Ascending aorta (tissue), 2 donors: ENCODE data around the gene GRIK2. TPM values are rescaled to one million over a fixed set of nuclear protein-coding genes. Genes with fewer than 3 reads are reported as not detected.

Experiments
- DNase-seq, 2 donors: peaks; one replicate each; pipeline ENCODE4 v3.0.0-alpha.2; 2019; ENCODE audit warnings: low spot score in 2 of 2
- H3K27ac ChIP-seq, 2 donors: fragments of 200-600 bp; sonication (generic); one replicate each; pipeline ENCODE4 v1.5.1; 2016 to 2017; ENCODE audit warnings: mild to moderate bottlenecking in 1 of 2
- H3K27me3 ChIP-seq: fragments of 200-600 bp; sonication (generic); one replicate; pipeline ENCODE4 v1.5.1; 2017
- H3K36me3 ChIP-seq, 2 donors: fragments of 200-600 bp; sonication (generic); one replicate each; pipeline ENCODE4 v1.5.1; 2016
- H3K4me1 ChIP-seq, 2 donors: fragments of 200-600 bp; sonication (generic); one replicate each; pipeline ENCODE4 v1.5.1; 2016 to 2017; ENCODE audit warnings: mild to moderate bottlenecking in 1 of 2
- H3K4me3 ChIP-seq, 2 donors: fragments of 200-600 bp; sonication (generic); one replicate each; pipeline ENCODE4 v1.5.1; 2016 to 2017; ENCODE audit warnings: mild to moderate bottlenecking in 1 of 2
- H3K9me3 ChIP-seq, 2 donors: fragments of 200-600 bp; sonication (generic); one replicate each; pipeline ENCODE4 v1.5.1; 2016
- intact Hi-C: fragments of 100-400 bp; cut with DNase I; formaldehyde crosslinking; loops from one replicate; pipeline ENCODE4 v1.15.1; 2023
- total RNA-seq: library from RNA; depleted of rRNA; stranded (reverse); fragments of >200 nt; gene quantifications from one replicate; pipeline ENCODE4 v1.1.0, GENCODE V29; 2016
- TF ChIP-seq, protein P1 (sequence below), 3 experiments: fragments of 200-600 bp in 2 of 3; fragments of 450-650 bp in 1 of 3; sonication (generic) in 2 of 3; IDR thresholded peaks; one replicate each; pipeline ENCODE4 v1.5.1; 2016 to 2019; ENCODE audit warnings: antibody characterized with exemption in 3 of 3, mild to moderate bottlenecking in 1 of 3, moderate library complexity in 1 of 3

The GRIK2 gene
- total RNA-seq, 1 donor from 2014 or later = not detected

DNA sequence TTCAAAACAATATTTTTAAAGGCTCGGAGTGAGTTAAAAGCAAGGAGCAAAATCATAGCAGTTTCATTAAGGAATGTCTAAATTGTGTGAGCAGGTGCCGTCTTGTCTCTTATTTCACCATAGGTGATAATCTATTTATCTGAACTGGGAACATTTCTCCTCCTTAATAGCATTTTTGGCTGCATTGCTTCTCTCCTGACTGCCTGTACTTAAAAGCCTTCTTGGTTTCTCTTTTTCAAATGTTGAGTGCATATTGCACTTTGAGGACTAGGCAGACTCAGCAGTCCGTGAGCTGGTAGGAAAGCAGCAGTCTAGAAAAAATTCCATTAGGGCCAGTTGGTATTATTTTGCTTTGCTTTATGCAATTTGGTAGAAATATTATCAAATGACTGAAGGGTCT is 645.9 kb downstream of the GRIK2 start:
- Histone ChIP-seq H3K27ac (no peak overlapping the region), H3K4me3 (no peak overlapping the region), H3K4me1 (no peaks in the 10 kb centered on the region), H3K36me3 (no peaks in the 10 kb centered on the region), H3K27me3 (no peaks in the 10 kb centered on the region), H3K9me3 (no peaks in the 10 kb centered on the region)
- TF ChIP-seq, protein P1, sequence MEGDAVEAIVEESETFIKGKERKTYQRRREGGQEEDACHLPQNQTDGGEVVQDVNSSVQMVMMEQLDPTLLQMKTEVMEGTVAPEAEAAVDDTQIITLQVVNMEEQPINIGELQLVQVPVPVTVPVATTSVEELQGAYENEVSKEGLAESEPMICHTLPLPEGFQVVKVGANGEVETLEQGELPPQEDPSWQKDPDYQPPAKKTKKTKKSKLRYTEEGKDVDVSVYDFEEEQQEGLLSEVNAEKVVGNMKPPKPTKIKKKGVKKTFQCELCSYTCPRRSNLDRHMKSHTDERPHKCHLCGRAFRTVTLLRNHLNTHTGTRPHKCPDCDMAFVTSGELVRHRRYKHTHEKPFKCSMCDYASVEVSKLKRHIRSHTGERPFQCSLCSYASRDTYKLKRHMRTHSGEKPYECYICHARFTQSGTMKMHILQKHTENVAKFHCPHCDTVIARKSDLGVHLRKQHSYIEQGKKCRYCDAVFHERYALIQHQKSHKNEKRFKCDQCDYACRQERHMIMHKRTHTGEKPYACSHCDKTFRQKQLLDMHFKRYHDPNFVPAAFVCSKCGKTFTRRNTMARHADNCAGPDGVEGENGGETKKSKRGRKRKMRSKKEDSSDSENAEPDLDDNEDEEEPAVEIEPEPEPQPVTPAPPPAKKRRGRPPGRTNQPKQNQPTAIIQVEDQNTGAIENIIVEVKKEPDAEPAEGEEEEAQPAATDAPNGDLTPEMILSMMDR (IDR thresholded peaks at IDR 0.05) = no peak
- DNase-seq = no peak
- intact Hi-C loops = no loop called here

DNA sequence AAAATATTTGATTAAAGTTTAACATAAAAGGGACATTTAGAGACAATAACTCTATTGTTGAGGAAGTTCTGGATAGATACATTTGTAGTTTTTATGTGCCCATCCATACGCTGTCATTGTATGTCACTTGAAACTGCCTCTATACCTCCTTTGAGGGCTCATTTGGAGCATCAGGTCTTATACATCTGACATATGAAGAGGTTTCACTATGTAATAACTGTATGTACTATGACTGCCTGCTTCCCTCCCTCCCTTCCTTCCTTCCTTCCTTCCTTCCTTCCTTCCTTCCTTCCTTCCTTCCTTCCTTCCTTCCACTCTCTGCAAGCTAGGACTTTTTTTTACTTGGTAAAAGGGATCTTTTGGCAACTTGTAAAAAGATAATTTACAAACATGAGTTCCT is 657.5 kb downstream of the GRIK2 start:
- Histone ChIP-seq H3K4me1 (no peaks in the 10 kb centered on the region), H3K36me3 (no peaks in the 10 kb centered on the region), H3K27ac (no peak overlapping the region), H3K27me3 (no peaks in the 10 kb centered on the region), H3K9me3 (no peaks in the 10 kb centered on the region), H3K4me3 (no peak overlapping the region)
- TF ChIP-seq, protein P1 (IDR thresholded peaks at IDR 0.05) = no peak
- no peak for DNase-seq
- intact Hi-C loops = no loop called here

DNA sequence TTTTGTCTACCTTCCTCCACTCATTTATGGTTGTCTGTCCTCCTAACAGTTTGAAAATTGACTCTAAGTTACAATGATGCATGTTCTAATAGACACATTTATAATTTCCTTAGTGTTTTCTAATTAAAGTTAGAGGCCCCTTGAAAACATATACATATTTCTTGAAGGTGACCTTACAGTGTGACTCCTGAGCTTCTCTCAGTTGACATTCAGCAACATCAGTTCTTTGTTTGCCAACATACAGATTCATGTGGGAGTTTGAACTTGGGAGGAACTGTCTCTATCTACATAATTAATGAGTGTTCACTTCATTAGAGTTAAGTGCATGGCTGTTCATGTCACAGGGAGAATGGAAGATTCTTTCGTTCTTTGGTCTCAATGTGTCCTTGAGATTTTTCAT is 658.2 kb downstream of the GRIK2 start:
- intact Hi-C loops = no loop called here
- TF ChIP-seq, protein P1 (IDR thresholded peaks at IDR 0.05) = no peak
- no peak overlapping the region for H3K27ac ChIP-seq
- H3K27me3 ChIP-seq = no peaks in the 10 kb centered on the region
- no peak overlapping the region for H3K4me3 ChIP-seq
- H3K9me3 ChIP-seq = no peaks in the 10 kb centered on the region
- H3K4me1 ChIP-seq = no peaks in the 10 kb centered on the region
- no peak for DNase-seq
- H3K36me3 ChIP-seq = no peaks in the 10 kb centered on the region

DNA sequence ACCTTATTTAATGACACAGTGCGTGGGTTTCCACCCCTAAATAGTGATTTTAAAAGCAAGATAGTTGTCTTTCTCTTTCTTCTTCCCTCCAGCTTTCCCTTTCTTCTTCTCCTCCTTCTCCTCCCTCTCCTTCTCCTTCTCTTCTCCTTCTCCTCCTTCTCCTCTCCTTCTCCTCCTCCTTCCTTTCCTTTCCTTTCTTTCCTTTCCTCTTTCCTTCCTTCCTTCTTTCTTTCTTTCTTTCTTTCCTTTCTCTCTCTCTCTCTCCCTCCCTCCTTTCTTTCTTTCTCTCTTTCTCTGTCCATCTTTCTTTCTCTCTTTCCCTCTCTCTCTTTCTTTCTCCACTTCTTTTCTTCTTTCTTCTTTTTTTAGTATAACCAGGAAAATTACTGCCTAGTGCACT is 670.6 kb downstream of the GRIK2 start:
- H3K27me3 ChIP-seq = no peaks in the 10 kb centered on the region
- intact Hi-C loops = no loop called here
- DNase-seq = no peak
- H3K9me3 ChIP-seq = no peaks in the 10 kb centered on the region
- H3K4me1 ChIP-seq = no peaks in the 10 kb centered on the region
- H3K36me3 ChIP-seq = no peaks in the 10 kb centered on the region
- H3K4me3 ChIP-seq = no peak overlapping the region
- H3K27ac ChIP-seq = no peak overlapping the region
- TF ChIP-seq, protein P1 (IDR thresholded peaks at IDR 0.05) = no peak

DNA sequence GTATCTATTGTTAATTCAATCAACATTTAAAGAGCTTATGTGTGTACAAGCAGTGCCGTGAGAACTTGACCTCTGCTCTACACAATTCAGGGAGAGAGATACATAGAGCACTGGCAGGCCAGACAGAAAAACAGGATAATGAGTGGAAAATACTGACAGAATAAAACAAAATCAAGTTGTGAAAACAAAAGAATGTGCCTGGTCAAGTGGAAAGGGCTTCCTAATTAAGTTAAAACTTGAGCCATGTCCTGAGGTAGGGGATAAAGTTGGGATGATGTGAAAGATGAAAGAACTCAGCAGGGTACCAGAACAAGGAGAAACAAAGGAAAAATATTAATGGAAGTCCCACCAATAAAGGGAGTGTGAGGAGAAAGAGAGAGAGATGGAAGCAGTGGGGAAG is 672.8 kb downstream of the GRIK2 start:
- TF ChIP-seq, protein P1 (IDR thresholded peaks at IDR 0.05) = no peak
- Histone ChIP-seq H3K36me3 (no peaks in the 10 kb centered on the region), H3K4me1 (no peaks in the 10 kb centered on the region), H3K27me3 (no peaks in the 10 kb centered on the region), H3K9me3 (no peaks in the 10 kb centered on the region), H3K4me3 (no peak overlapping the region), H3K27ac (no peak overlapping the region)
- intact Hi-C loops = no loop called here
- DNase-seq = no peak

DNA sequence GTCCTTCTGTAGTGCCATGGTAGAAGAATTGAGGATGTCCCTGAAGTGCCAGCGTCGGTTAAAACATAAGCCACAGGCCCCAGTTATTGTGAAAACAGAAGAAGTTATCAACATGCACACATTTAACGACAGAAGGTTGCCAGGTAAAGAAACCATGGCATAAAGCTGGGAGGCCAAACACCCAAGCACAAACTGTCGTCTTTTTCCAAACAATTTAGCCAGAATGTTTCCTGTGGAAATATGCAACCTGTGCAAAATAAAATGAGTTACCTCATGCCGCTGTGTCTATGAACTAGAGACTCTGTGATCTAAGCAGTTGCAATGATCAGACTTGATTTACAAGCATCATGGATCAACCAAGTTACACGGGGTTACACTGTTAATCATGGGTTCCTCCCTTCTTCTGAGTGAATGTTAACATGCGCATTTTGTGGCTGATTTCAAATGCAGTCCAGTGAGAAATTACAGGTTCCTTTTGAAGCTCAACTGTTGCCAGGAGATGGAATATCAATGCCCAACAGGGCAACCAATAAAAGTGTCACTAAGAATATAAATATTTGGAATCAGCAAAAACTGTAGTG is 674.9 kb downstream of the GRIK2 start:
- no peak for DNase-seq
- Histone ChIP-seq H3K36me3 (no peaks in the 10 kb centered on the region), H3K4me3 (no peak overlapping the region), H3K27ac (no peak overlapping the region), H3K9me3 (no peaks in the 10 kb centered on the region), H3K4me1 (no peaks in the 10 kb centered on the region), H3K27me3 (no peaks in the 10 kb centered on the region)
- TF ChIP-seq, protein P1 (IDR thresholded peaks at IDR 0.05) = no peak
- intact Hi-C loops = no loop called here
